GM18951 (cell line): Measurements from ENCODE around the gene SLC39A10.

Source experiments
- POLR2A ChIP-seq: IDR thresholded peaks from 4 replicates; pipeline ENCODE4 v1.6.1; 2011; ENCODE audit warnings: mild to moderate bottlenecking; ENCODE audit not compliant: insufficient read length, insufficient read depth; ENCODE audit errors: extremely low read depth
- in situ Hi-C: fragments of 300-500 bp; cut with MboI; formaldehyde crosslinking; loops from one replicate; pipeline ENCODE4 v1.12.0; 2022; ENCODE audit warnings: low sequenced_read_pairs, mixed read lengths, inconsistent platforms; ENCODE audit not compliant: unreplicated experiment

The SLC39A10 gene

DNA sequence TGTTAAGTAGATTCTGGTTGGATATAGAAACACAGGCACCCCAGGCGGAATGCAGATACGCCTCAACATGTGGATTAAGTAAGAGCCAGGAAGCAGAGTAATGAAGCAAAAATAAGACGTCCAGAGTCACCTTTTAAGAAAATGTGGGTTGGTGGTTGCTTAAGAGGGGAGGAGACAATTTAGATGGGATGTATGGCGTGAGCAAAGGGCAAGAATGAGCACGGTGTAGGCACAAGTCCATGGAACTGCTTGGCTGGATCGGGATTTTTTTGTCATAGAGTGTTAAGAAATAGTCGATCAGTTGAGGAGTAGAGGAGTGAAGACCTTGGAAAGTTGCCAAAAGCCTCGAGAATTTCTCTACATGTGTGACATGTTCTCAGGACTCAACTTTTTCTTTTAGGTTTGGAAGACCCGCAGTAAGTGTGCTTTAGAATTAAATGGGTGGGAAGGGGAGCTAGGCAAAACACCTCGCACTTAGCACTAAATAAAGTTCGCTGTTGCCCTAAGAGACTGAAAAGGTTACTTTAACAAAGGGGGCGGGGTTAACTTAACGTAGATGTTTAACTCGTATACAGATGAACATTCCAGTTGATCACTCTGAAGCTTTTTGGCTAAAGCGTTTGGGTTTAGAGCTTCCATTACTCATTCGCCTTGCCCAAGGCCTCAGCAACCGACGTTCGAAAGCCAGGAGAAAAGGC, 716 bp upstream of the SLC39A10 start:
- in situ Hi-C loops = no loop called here
- no peak for TF ChIP-seq POLR2A

DNA sequence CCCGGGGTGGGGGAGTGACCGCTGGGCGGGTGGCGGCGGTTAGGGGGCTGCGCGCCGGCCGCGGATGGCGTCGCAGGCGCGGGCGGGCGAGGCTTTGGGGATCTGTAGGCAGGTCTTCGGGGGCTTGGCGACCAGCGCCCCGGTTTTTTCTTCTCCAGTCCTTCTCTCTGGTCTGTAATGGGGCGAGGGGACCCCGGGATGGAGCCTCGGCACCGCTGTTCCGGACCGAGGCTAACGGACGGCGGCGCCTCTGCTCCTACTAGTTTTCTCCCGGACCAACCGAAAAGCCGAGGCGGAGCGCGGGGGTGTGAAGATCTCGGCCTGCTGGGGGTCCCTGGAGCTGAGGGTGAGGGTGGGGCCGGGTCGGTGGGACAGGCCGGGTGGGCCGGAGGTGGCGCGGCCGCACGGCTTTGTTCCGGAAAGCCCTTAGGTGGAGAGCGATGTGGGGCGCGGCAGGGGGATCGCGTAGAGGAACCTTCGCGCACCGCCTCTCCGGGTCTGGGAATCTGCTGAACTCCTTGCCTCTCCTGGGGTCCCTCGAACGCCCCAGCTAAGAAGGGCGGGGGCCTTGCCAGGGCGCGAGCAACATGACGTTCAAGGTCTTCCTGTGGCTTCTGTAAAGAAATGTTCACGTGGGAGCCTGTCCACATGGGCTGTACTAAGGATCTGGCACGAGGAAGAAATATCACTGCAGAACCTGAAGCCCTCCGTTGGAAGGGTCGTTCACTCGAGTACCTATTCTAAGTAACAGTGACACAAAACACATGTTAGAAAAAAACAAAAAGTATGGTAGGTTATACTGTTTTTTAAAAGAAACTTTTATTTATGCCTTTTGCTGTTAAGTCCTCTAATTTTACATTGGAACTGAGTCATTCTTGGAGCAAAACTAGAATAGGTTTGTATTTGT, 861 bp downstream of the SLC39A10 start:
- in situ Hi-C loops = no loop called here
- no peak for TF ChIP-seq POLR2A

DNA sequence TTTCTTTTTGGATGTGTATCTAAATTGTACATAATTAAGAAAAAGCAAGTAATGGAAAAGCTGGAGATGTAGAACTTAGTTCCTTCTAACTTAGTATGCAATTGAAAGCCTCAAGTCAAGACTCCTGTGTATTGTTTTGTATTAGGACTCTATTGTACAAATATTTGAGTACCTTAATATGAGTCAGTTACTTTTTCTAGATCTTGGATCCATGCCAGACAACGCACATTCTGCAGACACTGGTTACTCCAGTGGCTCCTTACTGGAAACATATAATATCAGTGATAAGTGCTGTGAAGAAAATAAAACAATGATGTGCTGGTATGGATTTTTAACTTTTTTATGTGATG, 1.5 kb downstream of the SLC39A10 start:
- no peak for TF ChIP-seq POLR2A
- in situ Hi-C loops = no loop called here

DNA sequence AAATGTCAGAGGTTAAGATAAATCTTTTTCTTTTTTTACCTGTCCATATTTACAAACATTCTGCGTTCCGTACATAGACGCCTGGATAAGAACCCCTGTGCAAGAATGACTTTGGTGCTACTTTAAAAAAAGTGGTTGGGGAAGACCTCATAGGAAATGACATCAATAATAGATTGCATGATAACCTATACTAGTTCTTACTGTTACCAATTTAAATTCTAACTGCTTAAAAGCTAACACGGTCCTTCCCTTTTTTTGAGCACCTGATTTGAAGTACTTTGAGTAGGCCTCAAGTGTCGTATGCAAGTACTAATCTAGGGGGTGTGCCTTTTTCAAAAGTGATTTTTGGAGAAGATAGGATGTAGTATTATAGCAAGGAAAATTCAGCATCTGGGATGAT, 2.1 kb downstream of the SLC39A10 start:
- TF ChIP-seq POLR2A = no peak
- in situ Hi-C loops = no loop called here

DNA sequence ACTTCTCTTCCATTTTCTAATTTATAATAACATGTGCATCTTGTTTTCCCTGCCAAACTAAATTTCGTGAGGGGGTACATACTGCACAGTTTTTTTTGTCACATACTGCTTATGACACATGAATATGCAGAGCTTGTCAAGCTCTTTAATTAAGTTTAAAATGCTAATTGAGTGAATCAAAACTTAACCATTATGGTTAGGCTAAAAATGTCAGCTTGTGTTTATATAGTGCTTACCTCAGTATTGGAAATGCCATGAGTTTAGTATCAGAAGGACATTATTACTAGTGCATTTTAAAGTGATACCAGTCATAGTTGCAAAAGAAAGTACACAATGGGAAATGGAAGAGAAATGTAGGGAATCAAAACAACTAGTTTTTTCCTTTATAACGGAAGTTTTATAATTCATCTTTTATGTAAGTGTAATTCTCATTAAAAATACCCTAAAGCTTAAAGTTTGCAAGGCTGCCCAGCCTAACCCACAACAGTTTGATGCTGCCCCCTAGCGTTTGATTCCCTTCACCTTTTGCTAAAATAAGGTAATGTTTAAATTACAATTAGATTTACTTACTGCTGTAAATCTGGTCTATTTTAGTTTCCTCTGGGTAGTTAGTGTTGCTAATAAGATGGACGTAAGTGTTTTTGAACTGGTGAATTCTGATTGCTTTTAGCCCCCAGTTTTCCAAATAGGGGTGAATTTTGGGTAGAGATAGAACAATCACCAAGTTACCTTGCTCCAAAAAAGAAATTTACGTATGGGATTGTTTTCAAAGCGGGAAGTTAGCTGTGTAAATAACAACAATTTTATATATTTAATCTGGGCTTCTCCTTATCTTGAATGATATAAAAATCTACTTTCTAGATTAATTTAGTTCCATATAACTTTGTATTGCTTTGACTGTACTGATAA, 3.2 kb downstream of the SLC39A10 start:
- TF ChIP-seq POLR2A = peak; percentile 28
- in situ Hi-C loops = loop anchor here (10.0 kb wide), 1 partner anchor 405 kb away; the partner anchor contains the start of gene DNAH7

DNA sequence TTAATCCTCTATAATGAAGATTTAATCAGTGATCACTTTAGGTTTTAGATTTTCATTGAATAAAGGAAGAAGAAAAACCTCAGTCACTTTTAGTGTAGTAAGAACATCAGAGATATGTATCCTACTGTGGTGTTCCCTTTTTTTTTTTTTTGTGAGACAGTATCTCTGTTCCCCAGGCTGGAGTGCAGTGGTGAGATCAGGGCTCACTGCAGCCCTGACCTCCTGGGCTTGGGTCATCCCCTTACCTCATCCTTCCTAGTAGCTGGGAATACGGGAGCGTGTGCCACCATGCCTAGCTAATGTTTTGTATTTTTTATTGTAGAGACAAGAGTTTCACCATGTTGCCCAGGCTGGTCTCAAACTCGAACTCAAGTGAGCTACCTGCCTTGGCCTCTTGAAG, 5.1 kb downstream of the SLC39A10 start:
- TF ChIP-seq POLR2A = no peak
- in situ Hi-C loops = loop anchor here (10.0 kb wide), 1 partner anchor 403 kb away; the partner anchor contains the start of gene DNAH7

DNA sequence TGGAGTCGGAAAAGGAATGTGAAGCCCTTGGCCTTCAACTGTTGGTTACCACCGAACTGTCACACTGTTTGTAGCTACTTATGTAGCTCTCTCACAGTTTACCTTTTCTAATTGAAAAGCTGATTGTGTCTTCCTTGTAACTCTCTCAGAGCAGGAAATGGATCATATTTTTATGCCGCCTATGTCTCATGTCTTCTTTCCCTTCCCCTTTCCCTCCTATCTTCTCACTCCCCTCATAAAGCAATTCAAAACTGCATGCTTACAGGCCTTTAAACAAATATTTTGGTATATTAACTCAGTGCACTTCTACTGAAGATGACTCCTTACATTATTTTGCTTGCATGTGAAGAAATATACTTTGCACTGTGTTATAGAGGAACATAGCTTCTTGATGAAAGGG, 6.0 kb downstream of the SLC39A10 start:
- in situ Hi-C loops = loop anchor here (10.0 kb wide), 1 partner anchor 402 kb away; the partner anchor contains the start of gene DNAH7
- TF ChIP-seq POLR2A = no peak

DNA sequence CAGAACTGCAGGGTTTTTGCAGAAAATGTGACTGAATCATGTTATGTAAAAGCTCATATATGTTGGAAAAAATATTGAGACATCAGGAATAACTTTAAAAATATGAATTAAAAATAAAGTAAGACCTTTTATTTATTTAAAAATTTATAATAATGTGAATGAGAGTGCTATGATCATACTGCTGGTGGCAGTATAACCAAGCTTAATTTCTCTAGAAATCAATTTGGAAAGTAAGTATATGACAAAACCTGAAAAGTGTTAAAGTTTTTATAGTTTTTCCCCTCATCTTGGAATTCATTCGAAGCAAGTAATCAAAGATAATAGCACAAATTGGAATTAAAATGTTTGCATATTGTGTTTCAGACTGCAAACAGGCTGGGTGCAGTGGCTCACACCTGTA, 7.5 kb downstream of the SLC39A10 start:
- in situ Hi-C loops = loop anchor here (10.0 kb wide), 1 partner anchor 400 kb away; the partner anchor contains the start of gene DNAH7
- TF ChIP-seq POLR2A = no peak

DNA sequence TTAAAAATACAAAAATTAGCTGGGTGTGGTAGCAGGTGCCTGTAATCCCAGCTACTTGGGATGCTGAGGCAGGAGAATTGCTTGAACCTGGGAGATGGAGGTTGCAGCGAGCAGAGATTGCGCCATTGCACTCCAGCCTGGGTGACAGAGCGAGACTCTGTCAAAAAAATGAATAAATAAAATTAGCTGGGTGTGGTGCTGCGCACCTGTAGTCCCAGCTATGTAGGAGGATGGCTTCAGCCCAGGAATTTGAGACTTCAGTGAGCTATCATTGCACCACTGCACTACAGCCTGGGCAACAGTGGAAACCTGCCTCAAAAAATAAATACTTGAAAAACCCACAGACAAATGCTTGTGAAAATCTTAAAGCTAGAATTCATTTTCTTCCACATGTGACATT, 8.1 kb downstream of the SLC39A10 start:
- in situ Hi-C loops = loop anchor here (10.0 kb wide), 1 partner anchor 400 kb away; the partner anchor contains the start of gene DNAH7

DNA sequence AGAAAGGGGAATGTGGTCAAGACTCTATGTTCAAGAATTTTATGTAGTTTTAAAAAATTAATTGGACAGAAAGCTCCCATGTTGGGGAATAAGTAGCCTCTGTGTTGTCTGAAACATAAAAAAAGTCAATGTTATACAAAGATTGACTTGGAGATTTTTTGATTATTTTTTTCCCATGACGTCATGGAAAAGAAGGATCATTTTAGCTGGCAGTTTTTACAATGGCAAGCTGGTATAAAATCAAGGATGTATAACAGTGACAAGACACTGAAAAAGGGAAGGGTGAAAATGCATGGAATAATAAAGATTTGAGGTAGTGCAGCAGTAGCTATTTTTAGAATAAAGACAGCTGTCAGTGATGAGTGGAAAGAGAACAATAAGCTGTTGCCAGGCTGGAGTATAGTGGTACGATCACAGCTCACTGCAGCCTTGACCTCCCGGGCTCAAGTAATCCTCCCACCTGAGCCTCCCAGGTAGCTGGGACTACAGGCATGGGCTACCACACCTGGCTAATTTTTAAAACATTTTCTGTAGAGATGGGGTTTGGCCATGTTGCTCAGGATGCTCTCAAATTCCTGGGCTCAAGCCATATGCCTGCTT, 9.2 kb downstream of the SLC39A10 start:
- no peak for TF ChIP-seq POLR2A
- in situ Hi-C loops = loop anchor here (10.0 kb wide), 1 partner anchor 399 kb away; the partner anchor contains the start of gene DNAH7

DNA sequence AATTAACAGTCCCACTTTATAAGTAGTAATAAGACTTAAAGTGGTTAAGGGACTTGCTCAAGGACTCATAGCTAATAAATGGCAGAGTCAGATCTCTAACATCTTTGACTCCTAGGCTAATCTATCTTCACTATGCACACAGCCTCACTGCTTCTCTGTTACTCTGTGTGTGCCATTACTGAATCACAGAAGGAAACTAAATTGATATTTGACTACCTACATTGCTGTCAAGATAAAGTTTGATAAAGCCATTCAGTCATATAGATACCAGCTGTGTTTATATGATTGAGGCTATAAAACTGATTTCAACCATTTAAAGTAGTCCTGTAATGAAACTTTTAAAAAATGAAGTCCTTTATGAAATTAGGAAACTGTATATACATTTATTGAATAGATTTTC, 10.9 kb downstream of the SLC39A10 start:
- TF ChIP-seq POLR2A = no peak
- in situ Hi-C loops = loop anchor here (10.0 kb wide), 1 partner anchor 397 kb away; the partner anchor contains the start of gene DNAH7

DNA sequence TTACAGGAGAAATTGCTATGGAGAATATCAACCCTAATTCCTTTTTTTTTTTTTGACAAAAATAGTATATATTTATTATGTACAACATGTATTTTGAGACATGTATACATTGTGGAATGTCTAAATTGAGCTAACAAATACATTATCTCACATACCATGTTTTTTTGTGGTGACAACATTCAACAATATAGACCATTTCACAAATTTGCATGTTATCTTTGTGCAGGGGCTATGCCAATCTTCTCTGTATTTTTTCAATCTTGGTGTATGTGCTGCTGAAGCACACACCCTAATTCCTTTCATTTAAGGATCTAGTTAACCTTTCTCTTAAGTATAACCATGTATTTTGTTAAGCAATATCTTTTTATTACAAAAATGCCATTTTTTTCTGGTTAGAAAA, 13.2 kb downstream of the SLC39A10 start:
- in situ Hi-C loops = no loop called here
- no peak for TF ChIP-seq POLR2A
